ENCODE results near the gene CFAP54. TPM values are rescaled to one million over a fixed set of nuclear protein-coding genes. Genes with fewer than 3 reads are reported as not detected.
"Not testable (repeated sequence)": the region's sequence is repeated elsewhere in the genome, so short reads cannot be mapped to it uniquely, and the experiment has no call there.

The CFAP54 gene
- polyA plus RNA-seq, 3 donors from 2014 or later, result 0.13 TPM; not detected in 2

DNA sequence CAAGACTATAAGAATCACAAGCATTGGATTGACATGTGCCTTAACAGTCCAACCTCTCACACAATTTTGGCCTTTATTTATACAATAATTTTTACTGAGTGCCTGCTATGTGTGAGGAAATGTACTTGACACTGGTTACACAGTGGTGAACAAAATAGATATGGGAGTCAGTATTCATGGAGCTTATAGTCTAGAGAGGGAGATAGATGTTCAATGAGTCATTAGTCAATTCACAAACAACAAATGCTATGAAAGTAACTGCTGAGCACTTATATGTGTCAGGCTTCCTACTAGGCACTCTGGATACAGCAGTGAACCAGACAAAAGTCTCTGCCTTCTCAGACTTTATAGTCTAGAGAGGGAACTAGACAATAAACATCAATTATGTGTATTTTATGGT is 3.7 kb downstream of the CFAP54 start:
- H3K4me3 Mint-ChIP-seq, result no peak overlapping the region

DNA sequence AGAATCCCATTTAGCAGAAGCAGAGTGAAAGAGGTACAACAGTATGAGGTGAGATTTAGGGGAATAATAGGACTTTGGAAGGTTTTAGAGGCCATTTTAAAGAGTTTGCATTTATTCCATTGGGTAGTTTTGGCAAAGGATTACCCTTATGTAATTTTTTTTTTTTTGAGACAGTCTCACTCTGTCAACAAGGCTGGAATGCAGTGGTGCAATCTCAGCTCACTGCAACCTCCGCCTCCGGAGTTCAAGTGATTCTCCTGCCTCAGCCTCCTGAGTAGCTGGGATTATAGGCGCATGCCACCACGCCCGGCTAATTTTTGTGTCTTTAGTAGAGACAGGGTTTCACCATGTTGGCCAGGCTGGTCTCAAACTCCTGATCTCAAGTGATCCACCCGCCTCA is 4.8 kb downstream of the CFAP54 start:
- Mint-ChIP-seq H3K4me3 (peak overlapping the region in 1 of 5 donors; percentile 1), H3K4me1 (peaks cover 22 to 34% of the 10 kb centered on the region in 2 donors)
- H3K9me3 Mint-ChIP-seq; H3K36me3 Mint-ChIP-seq; H3K27me3 Mint-ChIP-seq (ENCODE audit: low read depth in 3 of 3); DNase-seq; H3K27ac Mint-ChIP-seq: not testable (repeated sequence)

More for the DNA sequence above, 3.7 kb downstream of the CFAP54 start:
- no peak for DNase-seq
- Mint-ChIP-seq H3K27ac (peak overlapping the region in 3 of 6 donors; percentile 3 to 43 (median 5)), H3K27me3 (ENCODE audit: low read depth in 3 of 3) (peaks cover 4 to 9% (median 8%) of the 10 kb centered on the region in 3 donors), H3K4me1 (peaks cover 24 to 36% of the 10 kb centered on the region in 2 donors), H3K9me3 (no peaks in the 10 kb centered on the region), H3K36me3 (no peaks in the 10 kb centered on the region)

DNA sequence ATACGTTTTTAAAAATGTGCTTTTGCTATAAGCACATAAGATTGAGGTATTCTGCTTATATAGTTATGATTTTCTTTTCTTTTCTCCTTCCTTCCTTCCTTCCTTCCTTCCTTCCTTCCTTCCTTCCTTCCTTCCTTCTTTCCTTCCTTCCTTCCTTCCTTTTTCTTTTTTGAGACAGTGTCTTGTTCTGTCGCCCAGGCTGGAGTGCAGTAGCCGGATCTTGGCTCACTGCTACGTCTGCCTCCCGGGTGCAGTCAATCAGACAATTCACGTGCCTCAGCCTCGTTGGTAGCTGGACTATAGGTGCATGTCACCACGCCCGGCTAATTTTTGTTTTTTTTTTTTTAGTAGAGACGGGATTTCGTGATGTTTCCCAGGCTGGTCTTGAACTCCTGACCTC is 5.8 kb downstream of the CFAP54 start:
- Mint-ChIP-seq H3K4me1 (peaks cover 20 to 31% of the 10 kb centered on the region in 2 donors), H3K36me3 (no peaks in the 10 kb centered on the region), H3K27ac (peak overlapping the region in 2 of 6 donors; percentile 40 to 71), H3K9me3 (no peaks in the 10 kb centered on the region), H3K27me3 (ENCODE audit: low read depth in 3 of 3) (peaks cover 0 to 2% (median 0%) of the 10 kb centered on the region in 3 donors), H3K4me3 (peak overlapping the region in 2 of 5 donors; percentile 38 to 66)
- DNase-seq, result no peak

DNA sequence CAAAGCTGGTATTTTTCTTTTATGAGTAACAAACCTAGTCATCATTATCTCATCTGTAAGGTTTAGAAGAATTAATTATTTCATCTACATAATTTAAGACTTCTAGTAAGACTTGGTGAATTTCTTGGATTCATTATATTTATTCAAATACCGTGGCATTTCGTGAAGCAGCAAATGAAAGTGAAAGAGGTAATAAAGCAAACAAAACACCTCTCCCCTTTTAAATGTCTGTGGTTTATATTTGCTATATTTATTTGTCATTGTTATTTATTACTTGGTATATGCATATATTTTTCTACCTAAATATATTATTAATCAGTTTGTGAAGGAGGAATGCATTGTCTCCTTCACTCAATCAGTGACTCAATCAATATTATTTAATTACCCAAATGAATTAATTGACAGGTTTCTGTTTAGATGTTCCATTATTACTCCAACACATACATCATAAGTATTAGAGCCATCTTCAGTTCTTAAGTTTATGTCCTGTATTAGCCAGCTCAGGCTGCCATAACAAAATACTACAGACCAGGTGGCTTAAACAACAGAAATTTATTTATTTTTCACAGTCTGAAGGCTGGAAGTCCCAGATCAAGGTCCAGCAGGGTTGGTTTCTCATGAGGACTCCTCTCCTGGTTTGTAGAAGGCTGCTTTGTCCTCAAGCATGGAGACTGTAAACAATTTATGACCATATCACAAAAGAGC is 6.6 kb downstream of the CFAP54 start:
- DNase-seq, result peak; percentile 20 to 28 (median 26)
- Mint-ChIP-seq H3K27me3 (ENCODE audit: low read depth in 3 of 3) (peaks cover 0 to 2% (median 0%) of the 10 kb centered on the region in 3 donors), H3K4me1 (peaks cover 28 to 40% of the 10 kb centered on the region in 2 donors), H3K36me3 (no peaks in the 10 kb centered on the region), H3K27ac (peak overlapping the region; percentile 39 to 77 (median 58)), H3K4me3 (peak overlapping the region; percentile 52 to 79 (median 69)), H3K9me3 (no peaks in the 10 kb centered on the region)

DNA sequence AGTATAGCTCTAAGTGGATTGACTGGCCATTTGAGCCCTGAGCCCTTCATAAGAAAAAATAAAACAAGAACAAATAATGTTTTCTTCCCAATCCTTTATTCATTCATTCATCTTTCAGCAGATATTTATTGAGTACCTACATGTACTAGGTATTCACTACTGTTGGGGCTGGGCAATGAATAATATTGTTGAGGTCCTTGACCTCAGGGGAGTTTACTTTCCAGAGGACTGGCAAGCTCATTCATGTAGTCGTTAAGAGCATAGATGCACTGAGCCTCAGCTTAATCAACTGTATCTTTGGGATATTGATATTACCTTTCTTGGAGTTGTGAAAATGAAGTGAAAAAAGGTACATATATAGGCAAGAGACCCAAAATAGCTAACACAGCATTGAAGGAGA is 7.6 kb downstream of the CFAP54 start:
- H3K27me3 Mint-ChIP-seq (ENCODE audit: low read depth in 3 of 3), result no peaks in the 10 kb centered on the region
- H3K36me3 Mint-ChIP-seq, result no peaks in the 10 kb centered on the region
- DNase-seq, result no peak
- peak overlapping the region in 5 of 6 donors; percentile 20 to 77 (median 44) for H3K27ac Mint-ChIP-seq
- peaks cover 38 to 49% of the 10 kb centered on the region in 2 donors for H3K4me1 Mint-ChIP-seq
- no peaks in the 10 kb centered on the region for H3K9me3 Mint-ChIP-seq
- H3K4me3 Mint-ChIP-seq, result peak overlapping the region in 1 of 5 donors; percentile 48

DNA sequence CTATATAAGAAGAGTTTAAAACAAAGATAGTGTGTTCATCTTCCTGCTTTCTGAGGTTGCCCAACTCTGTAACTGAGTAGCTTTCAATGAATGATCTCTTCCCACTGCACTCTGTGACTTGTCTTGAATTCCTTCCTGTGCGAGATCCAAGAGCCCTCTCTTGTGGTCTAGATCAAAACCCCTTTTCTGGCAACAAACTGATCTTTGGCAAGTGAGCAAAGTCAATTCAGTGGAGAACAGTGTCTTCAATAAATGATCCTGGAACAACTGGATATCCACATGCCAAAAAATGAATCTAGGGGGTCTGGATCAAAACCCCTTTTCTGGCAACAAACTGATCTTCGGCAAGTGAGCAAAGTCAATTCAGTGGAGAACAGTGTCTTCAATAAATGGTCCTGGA is 8.5 kb downstream of the CFAP54 start:
- no peaks in the 10 kb centered on the region for H3K27me3 Mint-ChIP-seq (ENCODE audit: low read depth in 3 of 3)
- no peak for DNase-seq
- no peaks in the 10 kb centered on the region for H3K9me3 Mint-ChIP-seq
- H3K4me1 Mint-ChIP-seq, result peaks cover 44 to 58% of the 10 kb centered on the region in 2 donors
- peak overlapping the region in 2 of 6 donors; percentile 26 to 31 for H3K27ac Mint-ChIP-seq
- no peak overlapping the region for H3K4me3 Mint-ChIP-seq
- no peaks in the 10 kb centered on the region for H3K36me3 Mint-ChIP-seq

DNA sequence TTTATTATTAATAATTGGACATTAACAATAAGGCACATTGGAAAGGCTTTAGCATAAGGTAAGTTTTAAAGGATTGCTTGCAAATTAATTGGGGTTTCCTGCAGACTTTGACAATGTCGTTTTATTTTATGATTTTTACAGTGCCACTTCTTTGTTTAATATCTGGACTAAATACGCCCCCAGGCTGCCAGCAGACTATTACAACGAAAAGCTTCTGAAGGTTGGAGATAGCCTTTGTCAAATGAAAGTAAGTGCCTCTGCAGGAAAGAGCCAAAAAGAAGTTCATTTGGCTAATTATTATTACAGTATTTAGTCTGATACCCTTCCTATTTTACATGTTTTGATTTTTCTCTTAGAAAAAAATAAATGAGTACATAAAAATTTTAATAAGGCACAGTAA is 11.3 kb downstream of the CFAP54 start:
- peak overlapping the region; percentile 33 to 70 (median 64) for H3K4me3 Mint-ChIP-seq
- no peaks in the 10 kb centered on the region for H3K36me3 Mint-ChIP-seq
- peak overlapping the region; percentile 88 to 96 (median 93) for H3K27ac Mint-ChIP-seq
- no peaks in the 10 kb centered on the region for H3K9me3 Mint-ChIP-seq
- H3K27me3 Mint-ChIP-seq (ENCODE audit: low read depth in 3 of 3), result no peaks in the 10 kb centered on the region
- peaks cover 46 to 63% of the 10 kb centered on the region in 2 donors for H3K4me1 Mint-ChIP-seq
- peak in 2 of 3 donors; percentile 22 to 25 for DNase-seq

DNA sequence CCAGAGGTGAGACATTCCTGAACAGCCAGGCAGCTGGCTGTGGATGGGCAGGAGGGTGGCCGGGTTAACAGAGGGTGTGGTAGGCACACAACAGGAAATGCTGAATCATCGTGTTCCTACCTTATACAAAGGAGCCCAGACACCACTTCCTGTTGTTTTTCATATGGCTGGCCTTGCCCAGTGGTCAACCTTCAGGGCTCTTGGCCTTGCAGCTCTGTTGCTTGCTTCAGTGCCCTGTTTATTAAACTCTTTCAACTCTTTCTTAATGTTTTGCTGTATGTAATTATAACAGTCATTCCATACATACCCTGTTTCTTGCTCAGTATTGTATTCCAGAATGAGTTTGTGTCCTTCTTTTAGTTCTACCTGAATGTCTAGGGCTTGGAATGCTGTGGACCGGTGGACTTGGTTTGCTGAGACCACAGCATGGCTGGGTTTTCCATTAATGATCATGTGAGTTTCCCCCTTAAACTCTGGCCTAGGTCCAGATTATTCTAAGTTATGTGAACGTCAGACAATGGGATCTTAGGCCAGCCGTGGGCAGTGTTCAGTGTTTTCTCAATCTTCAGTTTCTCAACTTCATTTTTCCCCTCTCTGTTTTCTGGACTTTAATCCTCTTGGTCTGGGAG is 11.9 kb downstream of the CFAP54 start:
- Mint-ChIP-seq H3K4me1 (peaks cover 42 to 57% of the 10 kb centered on the region in 2 donors), H3K27ac (peak overlapping the region; percentile 88 to 96 (median 93)), H3K4me3 (peak overlapping the region; percentile 33 to 70 (median 64)), H3K27me3 (ENCODE audit: low read depth in 3 of 3) (no peaks in the 10 kb centered on the region), H3K36me3 (no peaks in the 10 kb centered on the region), H3K9me3 (no peaks in the 10 kb centered on the region)
- peak; percentile 52 to 57 (median 54) for DNase-seq

DNA sequence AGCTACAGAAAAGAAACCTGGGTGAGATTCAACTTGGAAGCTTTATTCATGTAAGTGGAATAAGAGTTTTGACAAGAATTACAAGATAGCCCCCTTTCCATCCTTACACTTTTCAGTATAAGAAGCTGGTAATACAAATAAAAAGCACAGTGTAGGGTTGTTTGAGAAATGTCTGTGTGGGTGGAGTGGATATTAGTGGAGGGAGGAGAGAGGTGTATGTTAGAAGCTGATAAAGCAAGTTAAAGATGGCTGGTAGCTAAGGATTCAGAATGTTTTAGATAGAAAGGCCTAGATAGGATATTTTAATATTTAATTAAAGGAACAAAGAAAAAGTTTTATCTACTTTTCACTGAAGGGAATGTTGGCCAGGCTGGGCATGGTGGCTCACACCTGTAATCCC is 12.5 kb downstream of the CFAP54 start:
- Mint-ChIP-seq H3K4me1 (peaks cover 37 to 51% of the 10 kb centered on the region in 2 donors), H3K36me3 (no peaks in the 10 kb centered on the region), H3K27ac (peak overlapping the region; percentile 88 to 96 (median 93)), H3K9me3 (no peaks in the 10 kb centered on the region), H3K4me3 (peak overlapping the region; percentile 33 to 70 (median 61)), H3K27me3 (ENCODE audit: low read depth in 3 of 3) (no peaks in the 10 kb centered on the region)
- no peak for DNase-seq

DNA sequence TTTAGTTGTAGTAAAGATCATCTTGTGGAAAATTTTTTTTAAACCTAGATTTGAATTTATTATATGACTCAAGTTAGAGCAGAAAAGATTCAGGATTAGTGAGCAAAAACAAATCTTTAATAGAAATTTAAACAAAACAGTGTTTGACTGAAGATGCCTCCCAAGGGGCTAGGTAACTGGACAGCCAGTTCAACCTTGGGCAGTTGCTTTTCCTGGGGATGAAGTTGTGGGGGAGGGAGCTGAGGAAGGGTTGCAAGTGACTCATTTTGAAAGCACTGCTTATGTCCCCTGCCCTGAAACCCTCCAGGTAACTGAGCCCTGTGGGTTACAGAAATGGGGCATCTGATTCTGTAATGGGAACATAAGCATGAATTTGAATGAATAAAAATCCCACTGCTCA is 13.1 kb downstream of the CFAP54 start:
- no peak for DNase-seq
- H3K9me3 Mint-ChIP-seq, result no peaks in the 10 kb centered on the region
- H3K4me1 Mint-ChIP-seq, result peaks cover 35 to 47% of the 10 kb centered on the region in 2 donors
- H3K27ac Mint-ChIP-seq, result peak overlapping the region; percentile 51 to 92 (median 86)
- no peaks in the 10 kb centered on the region for H3K27me3 Mint-ChIP-seq (ENCODE audit: low read depth in 3 of 3)
- H3K36me3 Mint-ChIP-seq, result no peaks in the 10 kb centered on the region
- H3K4me3 Mint-ChIP-seq, result peak overlapping the region in 2 of 5 donors; percentile 36 to 47

DNA sequence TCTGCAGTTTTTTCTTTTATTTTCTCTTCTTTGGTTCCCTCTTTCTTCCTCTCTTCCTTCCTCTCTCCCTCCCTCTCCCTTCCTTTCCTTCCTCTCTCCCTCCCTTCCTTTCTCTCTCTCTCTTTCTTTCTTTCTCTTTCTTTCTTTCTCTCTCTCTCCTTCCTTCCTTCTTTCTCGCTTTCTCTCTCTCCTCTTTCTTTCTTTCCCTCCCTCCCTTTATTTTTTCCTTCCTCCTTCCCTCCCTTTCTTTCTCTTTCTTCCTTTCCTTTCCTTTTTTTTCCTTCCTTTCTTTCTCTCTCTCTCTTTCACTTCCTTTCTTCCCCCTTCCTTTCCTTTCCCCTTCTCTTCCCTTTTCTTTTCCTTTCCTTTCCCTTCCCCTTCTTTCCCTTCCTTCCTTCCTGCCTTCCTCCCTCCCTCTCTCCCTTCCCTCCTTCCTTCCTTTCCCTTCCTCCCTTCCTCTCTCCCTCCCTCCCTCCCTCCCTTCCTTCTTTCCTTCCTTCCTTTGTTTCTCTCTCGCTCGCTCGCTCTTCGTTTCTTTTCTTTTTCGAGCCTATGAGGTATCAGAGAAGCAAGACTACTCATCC is 13.7 kb downstream of the CFAP54 start:
- no peaks in the 10 kb centered on the region for H3K27me3 Mint-ChIP-seq (ENCODE audit: low read depth in 3 of 3)
- H3K27ac Mint-ChIP-seq, result peak overlapping the region; percentile 51 to 92 (median 86)
- H3K4me3 Mint-ChIP-seq, result peak overlapping the region in 2 of 5 donors; percentile 33 to 47
- DNase-seq, result no peak
- H3K36me3 Mint-ChIP-seq, result no peaks in the 10 kb centered on the region
- no peaks in the 10 kb centered on the region for H3K9me3 Mint-ChIP-seq
- peaks cover 35 to 42% of the 10 kb centered on the region in 2 donors for H3K4me1 Mint-ChIP-seq

DNA sequence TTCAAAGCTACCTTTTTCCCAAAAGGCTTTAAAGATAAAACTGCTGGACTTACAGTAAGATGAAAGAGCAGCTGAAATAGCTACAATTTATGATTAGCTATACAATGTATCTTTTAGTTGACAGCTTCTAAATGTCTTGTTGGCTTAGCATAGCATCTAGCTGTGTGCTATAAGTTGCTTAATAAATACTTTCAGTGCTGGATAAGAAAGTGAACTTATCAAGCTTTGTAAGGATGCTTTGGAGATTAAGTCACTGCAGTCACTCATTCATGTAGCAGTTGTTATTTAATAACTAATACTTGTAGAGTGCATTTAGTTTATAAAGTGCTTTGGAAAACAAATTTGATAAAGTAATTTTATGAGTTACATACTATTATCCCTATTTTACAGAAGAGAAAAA is 14.6 kb downstream of the CFAP54 start:
- no peaks in the 10 kb centered on the region for H3K36me3 Mint-ChIP-seq
- H3K9me3 Mint-ChIP-seq, result no peaks in the 10 kb centered on the region
- no peak for DNase-seq
- H3K27ac Mint-ChIP-seq, result peak overlapping the region in 1 of 6 donors; percentile 16
- H3K27me3 Mint-ChIP-seq (ENCODE audit: low read depth in 3 of 3), result no peaks in the 10 kb centered on the region
- H3K4me1 Mint-ChIP-seq, result peaks cover 35 to 42% of the 10 kb centered on the region in 2 donors
- no peak overlapping the region for H3K4me3 Mint-ChIP-seq

DNA sequence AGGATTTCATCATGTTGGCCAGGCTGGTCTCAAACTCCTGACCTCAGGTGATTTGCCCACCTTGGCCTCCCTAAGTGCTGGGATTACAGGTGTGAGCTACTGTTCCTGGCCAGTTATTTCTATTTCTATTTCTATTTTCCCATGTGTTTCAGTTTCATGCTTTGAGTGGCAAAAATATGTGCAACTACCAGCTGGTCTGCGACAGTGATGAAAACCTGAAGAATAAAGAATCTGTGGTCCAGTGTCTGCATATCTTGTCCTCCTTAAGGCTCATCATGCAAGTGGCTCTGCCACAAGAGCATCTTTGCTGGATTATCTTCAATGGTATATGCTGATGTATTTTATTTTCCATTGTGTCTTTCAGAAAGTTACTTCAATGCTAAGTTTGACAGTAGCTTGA is 17.4 kb downstream of the CFAP54 start:
- Mint-ChIP-seq H3K27ac (peak overlapping the region in 2 of 6 donors; percentile 11 to 42), H3K36me3 (no peaks in the 10 kb centered on the region), H3K4me3 (no peak overlapping the region), H3K27me3 (ENCODE audit: low read depth in 3 of 3) (no peaks in the 10 kb centered on the region), H3K9me3 (no peaks in the 10 kb centered on the region), H3K4me1 (peaks cover 15 to 21% of the 10 kb centered on the region in 2 donors)
- no peak for DNase-seq

DNA sequence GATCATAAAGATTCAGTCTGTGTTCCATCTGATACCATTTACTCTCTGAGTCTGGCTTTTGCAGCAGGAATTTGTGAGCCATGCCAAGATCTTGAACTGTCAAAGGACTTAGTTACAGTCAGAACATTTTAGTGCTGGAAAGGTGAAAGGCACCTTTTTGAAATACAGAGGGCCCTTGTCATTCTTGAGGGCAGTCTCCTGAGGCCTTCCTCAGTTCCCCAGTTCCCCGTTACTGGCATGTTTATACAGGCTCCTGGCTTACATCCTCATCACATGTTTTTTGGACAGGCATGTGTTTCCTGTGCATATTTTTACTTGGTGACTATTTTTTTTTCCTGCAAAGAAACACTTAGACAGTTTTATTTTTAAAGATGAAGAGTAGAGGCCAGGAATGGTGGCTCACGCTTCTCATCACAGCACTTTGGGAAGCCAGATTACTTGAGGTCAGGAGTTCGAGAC is 21.0 kb downstream of the CFAP54 start:
- Mint-ChIP-seq H3K27me3 (ENCODE audit: low read depth in 3 of 3) (peaks cover 0 to 3% (median 0%) of the 10 kb centered on the region in 3 donors), H3K36me3 (no peaks in the 10 kb centered on the region), H3K4me1 (no peaks in the 10 kb centered on the region), H3K4me3 (no peak overlapping the region), H3K27ac (no peak overlapping the region), H3K9me3 (no peaks in the 10 kb centered on the region)
- no peak for DNase-seq
